ENCODE measurements around the gene ZFP91.
A peak's percentile ranks its signal among the peaks of the same experiment; 100 is the strongest.

ZFP91 gene

DNA sequence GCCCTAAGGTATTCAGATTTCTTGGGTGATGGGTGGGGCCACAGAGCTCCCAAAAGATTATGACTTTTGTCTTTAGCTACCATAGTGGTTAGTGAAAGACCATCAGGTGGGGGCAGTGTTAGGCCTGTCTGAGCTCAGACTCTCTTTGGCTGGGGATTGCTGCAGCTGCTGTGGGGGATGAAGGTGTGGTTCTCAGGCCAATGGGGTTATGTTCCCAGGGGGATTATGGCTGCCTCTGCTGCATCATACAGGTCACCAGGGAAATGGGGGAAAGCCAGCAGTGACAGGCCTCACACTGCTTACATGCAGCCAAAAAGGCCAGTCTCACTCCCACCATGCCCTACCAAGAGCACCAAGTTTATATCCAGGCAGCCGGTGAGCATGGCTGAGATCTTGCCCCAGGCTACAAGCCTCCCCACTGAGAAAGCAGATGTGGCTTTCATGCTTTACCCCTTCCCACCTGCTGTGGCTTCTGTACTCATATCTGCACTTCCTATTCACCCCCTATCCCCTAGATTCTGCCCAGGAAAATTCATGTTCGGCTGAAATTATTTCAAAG is 68.4 kb downstream of the ZFP91 start:
- DNase-seq (ENCODE audit: low read depth), result no peak
- H3K4me3 ChIP-seq (ENCODE audit: low read length), result no peak overlapping the region
- TF ChIP-seq, protein P1, sequence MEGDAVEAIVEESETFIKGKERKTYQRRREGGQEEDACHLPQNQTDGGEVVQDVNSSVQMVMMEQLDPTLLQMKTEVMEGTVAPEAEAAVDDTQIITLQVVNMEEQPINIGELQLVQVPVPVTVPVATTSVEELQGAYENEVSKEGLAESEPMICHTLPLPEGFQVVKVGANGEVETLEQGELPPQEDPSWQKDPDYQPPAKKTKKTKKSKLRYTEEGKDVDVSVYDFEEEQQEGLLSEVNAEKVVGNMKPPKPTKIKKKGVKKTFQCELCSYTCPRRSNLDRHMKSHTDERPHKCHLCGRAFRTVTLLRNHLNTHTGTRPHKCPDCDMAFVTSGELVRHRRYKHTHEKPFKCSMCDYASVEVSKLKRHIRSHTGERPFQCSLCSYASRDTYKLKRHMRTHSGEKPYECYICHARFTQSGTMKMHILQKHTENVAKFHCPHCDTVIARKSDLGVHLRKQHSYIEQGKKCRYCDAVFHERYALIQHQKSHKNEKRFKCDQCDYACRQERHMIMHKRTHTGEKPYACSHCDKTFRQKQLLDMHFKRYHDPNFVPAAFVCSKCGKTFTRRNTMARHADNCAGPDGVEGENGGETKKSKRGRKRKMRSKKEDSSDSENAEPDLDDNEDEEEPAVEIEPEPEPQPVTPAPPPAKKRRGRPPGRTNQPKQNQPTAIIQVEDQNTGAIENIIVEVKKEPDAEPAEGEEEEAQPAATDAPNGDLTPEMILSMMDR (conservative IDR thresholded peaks at IDR 0.05; ENCODE audit: low read length), result no peak

DNA sequence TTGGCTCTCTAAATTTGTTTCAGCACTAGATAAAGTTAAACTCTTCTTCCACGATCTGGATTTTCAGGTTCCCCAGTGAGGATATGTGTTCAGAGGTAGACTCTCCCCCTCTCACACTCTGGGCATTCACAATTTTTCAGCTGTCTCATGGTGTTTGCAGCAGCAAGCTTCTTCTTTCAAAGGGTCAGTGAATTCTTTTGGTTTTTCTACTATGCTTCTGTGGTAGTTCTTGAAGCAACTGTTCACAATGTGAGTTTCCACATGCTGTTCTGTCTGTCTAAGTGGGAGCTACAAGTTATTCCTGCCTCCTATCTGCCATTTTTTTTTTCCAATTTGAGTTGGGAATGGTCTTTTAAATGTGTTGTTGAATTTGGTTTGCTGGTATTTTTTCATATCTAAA is 69.0 kb downstream of the ZFP91 start:
- no peak for DNase-seq (ENCODE audit: low read depth)
- TF ChIP-seq, protein P1 (conservative IDR thresholded peaks at IDR 0.05; ENCODE audit: low read length), result no peak

DNA sequence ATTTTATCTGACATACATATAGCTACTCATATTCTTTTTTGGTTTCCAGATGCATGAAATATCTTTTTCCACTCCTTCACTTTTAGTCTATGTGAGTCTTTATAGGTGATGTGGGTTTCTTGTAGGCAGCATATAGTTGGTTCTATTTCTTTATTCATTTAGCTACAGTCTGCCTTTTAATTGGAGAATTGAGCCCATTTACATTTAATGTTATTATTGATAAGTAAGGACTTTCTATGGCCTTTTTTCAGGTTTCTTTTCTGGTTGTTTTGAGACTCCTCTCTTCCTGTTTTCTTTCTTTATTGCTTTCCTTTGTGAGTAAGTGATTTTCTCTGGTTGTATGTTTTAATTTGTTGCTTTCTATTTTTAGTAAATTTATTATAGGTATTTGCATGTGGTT is 70.8 kb downstream of the ZFP91 start:
- H3K4me3 ChIP-seq (ENCODE audit: low read length), result no peak overlapping the region
- TF ChIP-seq, protein P1 (conservative IDR thresholded peaks at IDR 0.05; ENCODE audit: low read length), result no peak
- DNase-seq (ENCODE audit: low read depth), result no peak

More for the DNA sequence above, 69.0 kb downstream of the ZFP91 start:
- H3K4me3 ChIP-seq (ENCODE audit: low read length), result no peak overlapping the region

DNA sequence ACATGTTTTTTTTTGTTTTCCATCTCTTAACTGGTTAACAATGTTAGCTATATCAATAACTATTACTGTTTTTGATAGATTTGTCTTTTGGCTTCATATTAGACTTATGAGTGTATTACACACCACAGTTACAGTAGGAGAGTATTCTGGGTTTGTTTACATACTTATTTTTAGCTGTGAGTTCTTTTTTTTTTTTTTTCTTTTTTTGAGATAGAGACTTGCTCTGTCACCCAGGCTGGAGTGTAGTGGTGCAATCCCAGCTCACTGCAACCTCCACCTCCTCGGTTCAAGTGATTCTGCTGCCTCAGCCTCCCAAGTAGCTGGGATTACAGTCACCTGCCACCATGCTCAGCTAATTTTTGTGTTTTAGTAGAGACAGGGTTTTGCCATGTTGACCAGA is 71.6 kb downstream of the ZFP91 start:
- TF ChIP-seq, protein P1 (conservative IDR thresholded peaks at IDR 0.05; ENCODE audit: low read length), result no peak
- no peak overlapping the region for H3K4me3 ChIP-seq (ENCODE audit: low read length)
- DNase-seq (ENCODE audit: low read depth), result no peak

DNA sequence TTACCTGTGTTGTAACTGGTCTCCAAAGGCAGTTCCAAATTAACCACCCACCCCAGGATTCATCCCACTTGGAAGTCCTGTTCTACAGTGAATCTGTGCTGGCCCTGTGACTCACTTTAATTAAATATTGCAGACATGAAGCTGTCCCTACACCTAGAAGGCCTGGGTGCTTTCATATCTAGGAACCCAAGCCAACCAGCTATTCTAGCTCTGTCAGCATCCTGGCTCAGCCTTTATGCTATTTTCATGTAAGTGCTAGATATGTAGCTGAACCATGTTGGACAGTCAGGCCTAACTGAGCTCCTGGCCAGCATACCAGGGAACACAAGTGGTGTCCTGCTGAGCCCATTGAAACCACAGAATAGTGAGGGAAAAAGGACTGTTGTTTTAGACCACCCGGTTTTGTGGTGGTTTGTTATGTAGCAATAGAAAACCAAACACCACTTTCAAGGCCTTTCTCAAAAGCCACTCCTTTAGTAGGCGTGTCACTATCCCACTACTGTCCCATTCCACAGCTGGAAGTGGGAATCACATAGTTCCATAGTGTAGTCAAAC is 73.9 kb downstream of the ZFP91 start:
- no peak for DNase-seq (ENCODE audit: low read depth)
- TF ChIP-seq, protein P1 (conservative IDR thresholded peaks at IDR 0.05; ENCODE audit: low read length), result no peak
- H3K4me3 ChIP-seq (ENCODE audit: low read length), result no peak overlapping the region

DNA sequence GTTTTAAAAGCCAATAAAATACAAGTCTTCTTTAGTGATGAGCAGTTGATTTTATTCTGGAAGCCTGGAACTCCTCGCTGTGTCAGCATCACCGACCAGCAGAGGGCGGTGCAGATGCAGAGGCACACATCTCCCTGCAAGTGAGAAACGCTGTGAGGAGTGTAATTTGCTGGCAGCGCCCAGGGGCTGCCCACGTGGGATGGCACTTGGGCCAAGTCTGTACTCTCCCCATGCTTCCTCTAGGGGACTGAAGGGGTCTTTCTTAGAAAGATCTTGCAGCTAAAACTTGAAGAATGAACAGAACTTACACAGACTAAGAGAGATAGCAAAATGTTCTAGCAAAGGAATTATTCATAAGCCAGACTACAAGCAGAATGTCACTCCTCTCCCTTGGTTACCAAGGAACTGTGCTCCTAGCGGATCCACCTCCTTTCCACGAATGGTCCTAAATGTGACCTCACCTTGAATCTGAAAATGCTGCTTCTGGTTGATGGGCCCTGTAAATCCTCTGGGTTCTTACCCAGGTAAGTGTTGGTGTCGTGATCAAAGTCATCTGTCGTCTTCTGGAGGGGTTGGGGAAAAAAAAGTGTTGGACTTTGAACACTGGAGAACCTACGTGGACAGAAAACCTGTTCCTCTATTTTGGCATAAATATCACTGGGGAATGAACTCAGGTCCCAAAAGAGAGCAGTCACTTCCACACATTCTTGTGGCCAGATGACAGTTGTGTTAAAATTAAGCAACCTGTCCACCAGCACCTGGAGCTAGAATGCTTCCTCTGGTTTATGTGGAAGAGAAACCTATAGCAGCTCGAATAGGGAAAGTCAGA is 75.4 kb downstream of the ZFP91 start:
- TF ChIP-seq, protein P1 (conservative IDR thresholded peaks at IDR 0.05; ENCODE audit: low read length), result peak; percentile 92
- H3K4me3 ChIP-seq (ENCODE audit: low read length), result no peak overlapping the region
- DNase-seq (ENCODE audit: low read depth), result peak; percentile 73

DNA sequence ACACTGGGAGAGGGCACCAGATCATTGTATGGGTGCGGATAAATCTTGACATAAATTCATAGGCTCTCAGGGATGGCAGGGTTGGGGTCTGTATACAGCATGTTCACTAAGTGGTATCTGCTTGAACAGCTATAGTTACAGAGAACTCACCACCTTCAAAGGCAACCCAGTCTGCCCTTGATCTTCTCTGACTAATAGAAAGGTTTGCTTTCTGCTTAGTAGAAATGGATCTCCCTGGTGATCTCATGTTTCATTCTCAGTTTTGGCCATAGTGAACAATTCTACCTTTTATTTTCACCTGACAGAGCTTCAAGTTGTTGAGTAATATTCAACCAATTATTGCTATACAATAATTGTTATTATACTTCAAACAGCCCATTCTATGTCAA is 76.0 kb downstream of the ZFP91 start:
- H3K4me3 ChIP-seq (ENCODE audit: low read length), result no peak overlapping the region
- TF ChIP-seq, protein P1 (conservative IDR thresholded peaks at IDR 0.05; ENCODE audit: low read length), result no peak
- DNase-seq (ENCODE audit: low read depth), result no peak
